Measurements from ENCODE around the gene SRSF12. TPM values are rescaled to one million over a fixed set of nuclear protein-coding genes. Genes with fewer than 3 reads are reported as not detected.
"Not testable (repeated sequence)": the region's sequence is repeated elsewhere in the genome, so short reads cannot be mapped to it uniquely, and the experiment has no call there.

Gene SRSF12
- total and polyA plus RNA-seq, 2 donors from 2014 or later, result 1.0 to 2.3 TPM

- H3K4me1 ChIP-seq (ENCODE audit: control insufficient read depth in 2 of 3, insufficient read depth in 2 of 3, low read depth in 1 of 3, low read length in 3 of 3), result no peaks in the 10 kb centered on the region
- TF ChIP-seq CTCF (IDR thresholded peaks at IDR 0.05; ENCODE audit: borderline replicate concordance, extremely low read depth, insufficient read depth), result no peak
- no peak for DNase-seq
- H3K4me3 ChIP-seq (ENCODE audit: low read length in 3 of 3), result no peak overlapping the region
- H3K36me3 ChIP-seq (ENCODE audit: control insufficient read depth in 2 of 3, insufficient read depth in 3 of 3, low read length in 3 of 3), result no peaks in the 10 kb centered on the region
- no peaks in the 10 kb centered on the region for H3K27me3 ChIP-seq (ENCODE audit: control insufficient read depth, insufficient read depth, low read length)
- H3K9me3 ChIP-seq (ENCODE audit: control insufficient read depth in 2 of 3, insufficient read depth in 1 of 3, low read length in 3 of 3), result peaks cover 0 to 3% (median 0%) of the 10 kb centered on the region in 3 donors
- no peak overlapping the region for H3K27ac ChIP-seq (ENCODE audit: low read depth in 2 of 2, low read length in 2 of 2)
- no peak for FAIRE-seq
- H3K9ac ChIP-seq (ENCODE audit: low read length in 3 of 3), result no peak overlapping the region
- intact Hi-C loops (cut with DNase I), result no loop called here
These were observed 49.2 kb downstream of the SRSF12 start for GRCh38 chr6:89068695-89069094.

- no peak for DNase-seq
- FAIRE-seq, result no peak
- Histone ChIP-seq H3K9ac (ENCODE audit: low read length in 3 of 3) (no peak overlapping the region), H3K4me1 (ENCODE audit: control insufficient read depth in 2 of 3, insufficient read depth in 2 of 3, low read depth in 1 of 3, low read length in 3 of 3) (no peaks in the 10 kb centered on the region), H3K36me3 (ENCODE audit: control insufficient read depth in 2 of 3, insufficient read depth in 3 of 3, low read length in 3 of 3) (no peaks in the 10 kb centered on the region), H3K27me3 (ENCODE audit: control insufficient read depth, insufficient read depth, low read length) (no peaks in the 10 kb centered on the region), H3K4me3 (ENCODE audit: low read length in 3 of 3) (no peak overlapping the region), H3K9me3 (ENCODE audit: control insufficient read depth in 2 of 3, insufficient read depth in 1 of 3, low read length in 3 of 3) (no peaks in the 10 kb centered on the region), H3K27ac (ENCODE audit: low read depth in 2 of 2, low read length in 2 of 2) (no peak overlapping the region)
- intact Hi-C loops (cut with DNase I), result no loop called here
- no peak for TF ChIP-seq CTCF (IDR thresholded peaks at IDR 0.05; ENCODE audit: borderline replicate concordance, extremely low read depth, insufficient read depth)
These were observed 50.1 kb downstream of the SRSF12 start for GRCh38 chr6:89067796-89068195.

GRCh38 chr6:89066940-89067646 lies 50.8 kb downstream of the SRSF12 start:
- no peak for TF ChIP-seq CTCF (IDR thresholded peaks at IDR 0.05; ENCODE audit: borderline replicate concordance, extremely low read depth, insufficient read depth)
- H3K9ac ChIP-seq (ENCODE audit: low read length in 3 of 3), result no peak overlapping the region
- H3K4me1 ChIP-seq (ENCODE audit: control insufficient read depth in 2 of 3, insufficient read depth in 2 of 3, low read depth in 1 of 3, low read length in 3 of 3), result no peaks in the 10 kb centered on the region
- H3K4me3 ChIP-seq (ENCODE audit: low read length in 3 of 3), result no peak overlapping the region
- intact Hi-C loops (cut with DNase I), result no loop called here
- no peak for DNase-seq
- H3K27ac ChIP-seq (ENCODE audit: low read depth in 2 of 2, low read length in 2 of 2), result no peak overlapping the region
- no peak for FAIRE-seq
- no peaks in the 10 kb centered on the region for H3K27me3 ChIP-seq (ENCODE audit: control insufficient read depth, insufficient read depth, low read length)
- H3K36me3 ChIP-seq (ENCODE audit: control insufficient read depth in 2 of 3, insufficient read depth in 3 of 3, low read length in 3 of 3), result no peaks in the 10 kb centered on the region
- no peaks in the 10 kb centered on the region for H3K9me3 ChIP-seq (ENCODE audit: control insufficient read depth in 2 of 3, insufficient read depth in 1 of 3, low read length in 3 of 3)

DNA sequence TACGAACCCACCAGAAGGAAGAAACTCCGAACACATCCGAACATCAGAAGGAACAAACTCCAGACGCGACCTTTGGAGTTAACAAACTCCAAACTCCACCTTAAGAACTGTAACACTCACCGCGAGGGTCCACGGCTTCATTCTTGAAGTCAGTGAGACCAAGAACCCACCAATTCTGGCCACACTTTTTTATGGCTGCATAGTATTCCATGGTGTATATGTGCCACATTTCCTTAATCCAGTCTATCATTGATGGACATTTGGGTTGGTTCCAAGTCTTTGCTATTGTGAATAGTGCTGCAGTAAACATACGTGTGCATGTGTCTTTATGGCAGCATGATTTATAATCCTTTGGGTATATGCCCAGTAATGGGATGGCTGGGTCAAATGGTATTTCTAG lies 51.8 kb downstream of the SRSF12 start:
- H3K27ac ChIP-seq (ENCODE audit: low read depth in 2 of 2, low read length in 2 of 2); intact Hi-C loops (cut with DNase I); H3K9ac ChIP-seq (ENCODE audit: low read length in 3 of 3); H3K27me3 ChIP-seq (ENCODE audit: control insufficient read depth, insufficient read depth, low read length); FAIRE-seq; H3K36me3 ChIP-seq (ENCODE audit: control insufficient read depth in 2 of 3, insufficient read depth in 3 of 3, low read length in 3 of 3); DNase-seq; H3K9me3 ChIP-seq (ENCODE audit: control insufficient read depth in 2 of 3, insufficient read depth in 1 of 3, low read length in 3 of 3); H3K4me1 ChIP-seq (ENCODE audit: control insufficient read depth in 2 of 3, insufficient read depth in 2 of 3, low read depth in 1 of 3, low read length in 3 of 3); H3K4me3 ChIP-seq (ENCODE audit: low read length in 3 of 3): not testable (repeated sequence)

DNA sequence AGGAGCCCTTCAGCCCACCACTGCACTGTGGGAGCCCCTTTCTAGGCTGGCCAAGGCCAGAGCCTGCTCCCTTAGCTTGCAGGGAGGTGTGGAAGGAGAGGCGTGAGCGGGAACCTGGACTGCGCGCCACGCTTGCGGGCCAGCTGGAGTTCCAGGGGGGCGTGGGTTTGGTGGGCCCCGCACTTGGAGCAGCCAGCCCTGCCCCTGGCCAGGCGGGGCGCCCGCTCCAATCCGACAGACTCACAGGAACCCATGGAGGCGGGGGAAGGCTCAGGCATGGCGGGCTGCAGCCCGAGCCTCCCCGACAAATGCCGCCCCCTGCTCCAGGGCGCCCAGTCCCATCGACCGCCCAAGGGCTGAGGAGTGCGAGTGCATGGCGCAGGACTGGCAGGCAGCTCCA lies 52.9 kb downstream of the SRSF12 start:
- intact Hi-C loops (cut with DNase I); H3K27ac ChIP-seq (ENCODE audit: low read depth in 2 of 2, low read length in 2 of 2); DNase-seq; H3K4me1 ChIP-seq (ENCODE audit: control insufficient read depth in 2 of 3, insufficient read depth in 2 of 3, low read depth in 1 of 3, low read length in 3 of 3); H3K9ac ChIP-seq (ENCODE audit: low read length in 3 of 3); H3K27me3 ChIP-seq (ENCODE audit: control insufficient read depth, insufficient read depth, low read length); H3K4me3 ChIP-seq (ENCODE audit: low read length in 3 of 3); FAIRE-seq; H3K36me3 ChIP-seq (ENCODE audit: control insufficient read depth in 2 of 3, insufficient read depth in 3 of 3, low read length in 3 of 3); H3K9me3 ChIP-seq (ENCODE audit: control insufficient read depth in 2 of 3, insufficient read depth in 1 of 3, low read length in 3 of 3): not testable (repeated sequence)
